IMR-90 (cell line): ENCODE measurements around the gene ZNF513. TPM values are rescaled to one million over a fixed set of nuclear protein-coding genes. Genes with fewer than 3 reads are reported as not detected.

Source experiments
- CEBPB ChIP-seq: IDR thresholded peaks from 2 replicates; pipeline ENCODE4 v1.6.1; 2012; ENCODE audit warnings: low read depth, low read length, improper control_type of control experiment
- CHD1 ChIP-seq: IDR thresholded peaks from 2 replicates; pipeline ENCODE4 v1.6.1; 2012; ENCODE audit warnings: low read depth, low read length, improper control_type of control experiment
- CTCF ChIP-seq: conservative IDR thresholded peaks from 2 replicates; pipeline ENCODE4 v1.5.1; 2012; ENCODE audit warnings: mild to moderate bottlenecking, low read depth, low read length, improper control_type of control experiment
- FOS ChIP-seq: fragments of 150-350 bp; IDR thresholded peaks from 2 replicates; pipeline ENCODE4 v1.6.1; 2016; ENCODE audit warnings: low read depth, low read length
- RAD21 ChIP-seq: IDR thresholded peaks from 2 replicates; pipeline ENCODE4 v1.6.1; 2012; ENCODE audit warnings: low read length, improper control_type of control experiment
- RFX5 ChIP-seq: IDR thresholded peaks from 2 replicates; pipeline ENCODE4 v1.8.0; 2012; ENCODE audit warnings: low read depth, mild to moderate bottlenecking, low read length, moderate library complexity
- SMC3 ChIP-seq: fragments of 150-350 bp; IDR thresholded peaks from 2 replicates; pipeline ENCODE4 v1.6.1; 2016; ENCODE audit warnings: low read depth, mild to moderate bottlenecking, antibody characterized with exemption, low read length, moderate library complexity
- polyA plus RNA-seq, 3 experiments: library from polyadenylated mRNA; depleted of rRNA; stranded (reverse); fragments of >200 nt; gene quantifications; 2 replicates each; pipeline ENCODE4 v1.2.3, GENCODE V29; 2012; ENCODE audit warnings: low replicate concordance in 1 of 3
- total RNA-seq: library from RNA; depleted of rRNA; stranded (reverse); fragments of >200 nt; gene quantifications from 2 replicates; pipeline ENCODE4 v1.2.3, GENCODE V29; 2012

ZNF513 gene
- total and polyA plus RNA-seq, 2 of the 4 experiments (the other 2 are of a cell fraction): 3.4 to 23.7 TPM

DNA sequence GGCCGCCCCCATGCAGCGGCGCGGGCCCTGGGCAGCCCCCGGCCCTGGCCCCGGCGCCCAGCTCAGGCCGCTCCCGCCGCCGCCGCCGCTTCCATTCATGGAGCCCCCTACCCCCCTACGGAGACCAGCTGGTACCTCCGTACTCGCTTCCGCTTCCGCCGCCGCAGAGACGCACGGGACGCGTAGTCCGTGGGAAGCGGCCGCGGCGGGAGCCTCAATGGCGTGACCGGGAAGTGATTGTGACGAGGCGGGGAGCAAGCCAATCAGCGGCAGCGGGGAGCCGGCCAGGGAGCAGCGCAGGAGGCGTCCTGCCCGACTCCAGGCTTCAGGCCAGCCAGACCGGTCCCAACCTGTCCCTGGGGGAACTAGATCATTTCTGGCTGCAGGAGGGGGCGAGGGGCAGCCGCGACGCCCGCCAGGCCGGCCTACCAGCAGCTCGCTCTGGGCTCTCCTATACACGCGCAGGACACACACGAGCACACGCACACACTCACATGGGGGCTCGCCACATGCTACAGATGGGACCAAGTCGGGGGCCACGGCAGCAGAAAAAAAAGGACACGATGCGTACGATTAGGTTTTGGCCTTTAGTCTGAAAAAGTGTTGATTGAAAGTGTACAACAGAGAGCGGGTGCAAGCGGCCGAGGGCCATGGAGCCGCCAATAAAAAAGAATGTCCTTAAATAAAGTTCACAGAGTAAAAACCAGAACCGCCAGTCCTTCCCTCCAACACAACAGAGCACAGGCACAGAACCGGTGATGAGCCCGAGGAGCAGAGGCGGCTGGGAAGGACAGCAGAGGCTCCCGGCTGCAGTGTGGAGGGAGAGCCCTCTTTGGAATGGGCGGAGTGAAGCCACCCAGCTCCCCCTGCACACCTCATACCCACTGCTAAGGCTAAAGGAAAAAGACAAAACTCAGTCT is at the start of gene ZNF513 (continued):
- TF ChIP-seq CHD1 (no peak; the same call in 1 of the 2 replicates), CEBPB (no peak), CTCF (no peak), RAD21 (no peak), RFX5 (peak; percentile 3; the same call in 1 of the 2 replicates), SMC3 (no peak), FOS (no peak)
